HFFc6 (cell line): ENCODE results near the gene SENP1. TPM values are rescaled to one million over a fixed set of nuclear protein-coding genes. Genes with fewer than 3 reads are reported as not detected.

Source experiments
- DNase-seq: peaks from one replicate; pipeline ENCODE4 v3.0.0-alpha.2; 2018
- H3K27ac Mint-ChIP-seq: 2 replicates; pipeline ENCODE4 v1.8.0; 2020; ENCODE audit warnings: mild to moderate bottlenecking, mixed read lengths
- H3K27me3 Mint-ChIP-seq: 2 replicates; pipeline ENCODE4 v1.8.0; 2021; ENCODE audit warnings: mild to moderate bottlenecking, moderate library complexity, mixed read lengths; ENCODE audit not compliant: insufficient read depth
- H3K36me3 Mint-ChIP-seq: 2 replicates; pipeline ENCODE4 v1.8.0; 2021; ENCODE audit warnings: low read depth, mixed read lengths
- H3K4me1 Mint-ChIP-seq: 2 replicates; pipeline ENCODE4 v1.8.0; 2020; ENCODE audit warnings: low read depth, mixed read lengths
- H3K4me3 Mint-ChIP-seq: 2 replicates; pipeline ENCODE4 v1.8.0; 2020; ENCODE audit warnings: mild to moderate bottlenecking, moderate library complexity, mixed read lengths
- H3K9me3 Mint-ChIP-seq: 2 replicates; pipeline ENCODE4 v1.8.0; 2020; ENCODE audit warnings: mild to moderate bottlenecking, mixed read lengths
- CTCF ChIP-seq: fragments of 200-600 bp; sonication (generic); IDR thresholded peaks from 2 replicates; pipeline ENCODE4 v1.5.0; 2021; ENCODE audit warnings: antibody characterized with exemption, mild to moderate bottlenecking
- total RNA-seq, 6 experiments: library from RNA; stranded (reverse); fragmentation: NEBNext Ultra II Directional; extraction: Animal tissue kit (Norgen Biotek cat#: 25700); gene quantifications; 2 replicates in 1 of 6; 3 replicates in 5 of 6; pipeline ENCODE4 v1.2.3, GENCODE V29; 2021

SENP1 gene
- total RNA-seq, 6 experiments from 2014 or later: 13.3 to 24.7 (median 17.2) TPM

- Mint-ChIP-seq H3K4me1 (peaks cover 7% of the 10 kb centered on the region), H3K27me3 (peaks cover 2% of the 10 kb centered on the region; the same call in 1 of the 2 replicates), H3K9me3 (no peaks in the 10 kb centered on the region), H3K4me3 (no peak overlapping the region), H3K27ac (no peak overlapping the region), H3K36me3 (peaks cover 19% of the 10 kb centered on the region)
- DNase-seq: no peak
- no peak for TF ChIP-seq CTCF
Measured at GRCh38 chr12:48071808-48072207, 34.1 kb downstream of the SENP1 start.

- no peak for DNase-seq
- H3K4me3 Mint-ChIP-seq: no peak overlapping the region
- TF ChIP-seq CTCF: no peak
- H3K9me3 Mint-ChIP-seq: no peaks in the 10 kb centered on the region
- peaks cover 18% of the 10 kb centered on the region for H3K36me3 Mint-ChIP-seq
- H3K27ac Mint-ChIP-seq: no peak overlapping the region
- H3K4me1 Mint-ChIP-seq: peaks cover 7% of the 10 kb centered on the region
- peaks cover 2% of the 10 kb centered on the region; the same call in 1 of the 2 replicates for H3K27me3 Mint-ChIP-seq
Measured at GRCh38 chr12:48070731-48071130, 35.1 kb downstream of the SENP1 start.

GRCh38 chr12:48070033-48070432, 35.8 kb downstream of the SENP1 start:
- H3K27me3 Mint-ChIP-seq: peaks cover 2% of the 10 kb centered on the region; the same call in 1 of the 2 replicates
- H3K4me3 Mint-ChIP-seq: no peak overlapping the region
- no peaks in the 10 kb centered on the region for H3K9me3 Mint-ChIP-seq
- peaks cover 18% of the 10 kb centered on the region for H3K36me3 Mint-ChIP-seq
- DNase-seq: no peak
- peaks cover 7% of the 10 kb centered on the region for H3K4me1 Mint-ChIP-seq
- TF ChIP-seq CTCF: no peak
- no peak overlapping the region for H3K27ac Mint-ChIP-seq

- H3K9me3 Mint-ChIP-seq: no peaks in the 10 kb centered on the region
- no peak overlapping the region for H3K27ac Mint-ChIP-seq
- no peak for DNase-seq
- H3K27me3 Mint-ChIP-seq: peaks cover 2% of the 10 kb centered on the region; the same call in 1 of the 2 replicates
- H3K4me3 Mint-ChIP-seq: no peak overlapping the region
- peaks cover 7% of the 10 kb centered on the region for H3K4me1 Mint-ChIP-seq
- peaks cover 18% of the 10 kb centered on the region for H3K36me3 Mint-ChIP-seq
- TF ChIP-seq CTCF: no peak
Measured at GRCh38 chr12:48069241-48069640, 36.6 kb downstream of the SENP1 start.

- no peak for TF ChIP-seq CTCF
- no peak for DNase-seq
- Mint-ChIP-seq H3K27me3 (peaks cover 2% of the 10 kb centered on the region; the same call in 1 of the 2 replicates), H3K36me3 (peaks cover 18% of the 10 kb centered on the region), H3K9me3 (no peaks in the 10 kb centered on the region), H3K27ac (no peak overlapping the region), H3K4me1 (peaks cover 7% of the 10 kb centered on the region), H3K4me3 (no peak overlapping the region)
Measured at GRCh38 chr12:48068457-48068856, 37.4 kb downstream of the SENP1 start.
